ENCODE measurements around the gene ILDR1. TPM values are rescaled to one million over a fixed set of nuclear protein-coding genes. Genes with fewer than 3 reads are reported as not detected.

The ILDR1 gene
- total and polyA plus RNA-seq, 10 of the 15 experiments (the other 5 are each of a cell fraction or from before 2014, with no cell fraction given) = 1.3 to 12.0 (median 7.0) TPM

- Histone ChIP-seq H3K4me1 (ENCODE audit: control insufficient read depth, insufficient read depth, low read length) (peaks cover 62% of the 10 kb centered on the region), H3K36me3 (ENCODE audit: control insufficient read depth in 2 of 2, insufficient read depth in 2 of 2, low read length in 1 of 2) (peaks cover 4 to 16% of the 10 kb centered on the region in 2 experiments), H3K9me3 (replicated peaks; ENCODE audit: control insufficient read depth, insufficient read depth, low read length) (no peaks in the 10 kb centered on the region), H3K4me3 (peak overlapping the region; percentile 53; the same call in 1 of the 2 replicates), H3K27me3 (replicated peaks in 1 of 2; ENCODE audit: control insufficient read depth in 2 of 2, insufficient read depth in 2 of 2, low read length in 1 of 2) (no peaks in the 10 kb centered on the region), H3K79me2 (ENCODE audit: control insufficient read depth, insufficient read depth, low read length) (peaks cover 14% of the 10 kb centered on the region), H2AFZ (ENCODE audit: control insufficient read depth, low read depth, low read length) (no peak overlapping the region), H3K4me2 (ENCODE audit: control insufficient read depth, insufficient read depth) (peak overlapping the region; percentile 80), H4K20me1 (ENCODE audit: control insufficient read depth, insufficient read depth) (no peaks in the 10 kb centered on the region), H3K27ac (ENCODE audit: control insufficient read depth, insufficient read depth) (peak overlapping the region; percentile 91), H3K9ac (ENCODE audit: control insufficient read depth, insufficient read depth, low read length) (peak overlapping the region; percentile 67)
- SMC1A ChIA-PET (ENCODE audit: uncharacterized antibody, unreplicated experiment) = interaction anchor here (1.0 to 28.1 kb wide), 12 partner anchors 8 to 684 kb away, joined by 3 to 882 read pairs (median 8); partner anchors contain the start of genes CD86 and ILDR1
- CTCF ChIA-PET = interaction anchor here (0.8 to 4.6 kb wide), 15 partner anchors 8 to 352 kb away, joined by 3 to 28 read pairs (median 6); partner anchors contain the start of gene CD86
- no peak for FAIRE-seq
- WGBS (ENCODE audit: insufficient coverage, insufficient replicate concordance, low lambda C conversion rate, missing lambda C conversion rate) = 0% methylated on average over 1 of the region's 1 CpG
- peak; percentile 23 for ATAC-seq
- in situ Hi-C loops (cut with MboI) = loop anchor here (5.0 kb wide), 1 partner anchor 74 kb away; no protein-coding TSS in a partner anchor
- no peak for DNase-seq (ENCODE audit: low read depth, low spot score)
- intact Hi-C loops (cut with micrococcal nuclease; ENCODE audit: unreplicated experiment) = loop anchor here (2.0 to 5.0 kb wide), 4 partner anchors 15 to 295 kb away; partner anchors contain the start of genes EAF2 and IQCB1
- BruUV-seq (replicated peaks) = no TSS peak
- RAD21 ChIA-PET (ENCODE audit: unreplicated experiment) = interaction anchor here (0.7 to 12.6 kb wide), 23 partner anchors 8 to 457 kb away, joined by 3 to 137 read pairs (median 9); partner anchors contain the start of genes CD86, ILDR1 and POLQ
- POLR2A ChIA-PET = interaction anchor here (0.8 to 9.1 kb wide), 14 partner anchors 7 to 195 kb away, joined by 3 to 120 read pairs (median 8); partner anchors contain the start of gene ILDR1
- TF ChIP-seq CREB1 (IDR thresholded peaks at IDR 0.05; ENCODE audit: low read depth) (0 out of 2 replicates have a peak, but pooled peaks have one; percentile 8), ASH2L (IDR thresholded peaks at IDR 0.05; ENCODE audit: borderline replicate concordance, low read depth) (no peak), ETV6 (conservative IDR thresholded peaks at IDR 0.05 in 1 of 2, IDR thresholded peaks at IDR 0.05 in 1 of 2; ENCODE audit: borderline replicate concordance in 1 of 2, low read depth in 1 of 2) (no peak), ZNF274 (IDR thresholded peaks at IDR 0.05; ENCODE audit: insufficient read depth, insufficient read length) (no peak), SMARCA5 (IDR thresholded peaks at IDR 0.05) (0 out of 2 replicates have a peak, but pooled peaks have one; percentile 9), MLLT1 (IDR thresholded peaks at IDR 0.05) (no peak), PAX5 (IDR thresholded peaks at IDR 0.05; ENCODE audit: borderline replicate concordance, low read depth, low read length) (no peak), RELA (IDR thresholded peaks at IDR 0.05; ENCODE audit: borderline replicate concordance, partially characterized antibody) (peak; percentile 24), MEF2A (IDR thresholded peaks at IDR 0.05; ENCODE audit: insufficient read depth, low read depth, low read length) (0 out of 2 replicates have a peak, but pooled peaks have one; percentile 32), NR2F1 (conservative IDR thresholded peaks at IDR 0.05) (peak; percentile 25; the same call in 1 of the 2 replicates), JUND (IDR thresholded peaks at IDR 0.05; ENCODE audit: low read depth, low read length) (no peak), PRDM15 (CRISPR knock-in tag; IDR thresholded peaks at IDR 0.05) (no peak)
- TF ChIP-seq, protein P1, sequence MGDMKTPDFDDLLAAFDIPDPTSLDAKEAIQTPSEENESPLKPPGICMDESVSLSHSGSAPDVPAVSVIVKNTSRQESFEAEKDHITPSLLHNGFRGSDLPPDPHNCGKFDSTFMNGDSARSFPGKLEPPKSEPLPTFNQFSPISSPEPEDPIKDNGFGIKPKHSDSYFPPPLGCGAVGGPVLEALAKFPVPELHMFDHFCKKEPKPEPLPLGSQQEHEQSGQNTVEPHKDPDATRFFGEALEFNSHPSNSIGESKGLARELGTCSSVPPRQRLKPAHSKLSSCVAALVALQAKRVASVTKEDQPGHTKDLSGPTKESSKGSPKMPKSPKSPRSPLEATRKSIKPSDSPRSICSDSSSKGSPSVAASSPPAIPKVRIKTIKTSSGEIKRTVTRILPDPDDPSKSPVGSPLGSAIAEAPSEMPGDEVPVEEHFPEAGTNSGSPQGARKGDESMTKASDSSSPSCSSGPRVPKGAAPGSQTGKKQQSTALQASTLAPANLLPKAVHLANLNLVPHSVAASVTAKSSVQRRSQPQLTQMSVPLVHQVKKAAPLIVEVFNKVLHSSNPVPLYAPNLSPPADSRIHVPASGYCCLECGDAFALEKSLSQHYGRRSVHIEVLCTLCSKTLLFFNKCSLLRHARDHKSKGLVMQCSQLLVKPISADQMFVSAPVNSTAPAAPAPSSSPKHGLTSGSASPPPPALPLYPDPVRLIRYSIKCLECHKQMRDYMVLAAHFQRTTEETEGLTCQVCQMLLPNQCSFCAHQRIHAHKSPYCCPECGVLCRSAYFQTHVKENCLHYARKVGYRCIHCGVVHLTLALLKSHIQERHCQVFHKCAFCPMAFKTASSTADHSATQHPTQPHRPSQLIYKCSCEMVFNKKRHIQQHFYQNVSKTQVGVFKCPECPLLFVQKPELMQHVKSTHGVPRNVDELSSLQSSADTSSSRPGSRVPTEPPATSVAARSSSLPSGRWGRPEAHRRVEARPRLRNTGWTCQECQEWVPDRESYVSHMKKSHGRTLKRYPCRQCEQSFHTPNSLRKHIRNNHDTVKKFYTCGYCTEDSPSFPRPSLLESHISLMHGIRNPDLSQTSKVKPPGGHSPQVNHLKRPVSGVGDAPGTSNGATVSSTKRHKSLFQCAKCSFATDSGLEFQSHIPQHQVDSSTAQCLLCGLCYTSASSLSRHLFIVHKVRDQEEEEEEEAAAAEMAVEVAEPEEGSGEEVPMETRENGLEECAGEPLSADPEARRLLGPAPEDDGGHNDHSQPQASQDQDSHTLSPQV (IDR thresholded peaks at IDR 0.05) = no peak
Measured at GRCh38 chr3:122003606-122004005, 18.4 kb downstream of the ILDR1 start.
